SW480 (cell line): ENCODE data around the gene TMUB1.

Source experiments
- DNase-seq: peaks from one replicate; pipeline ENCODE4 v3.0.0-alpha.2; 2016; ENCODE audit warnings: low spot score

TMUB1 gene

GRCh38 chr7:151103973-151104372, 20.7 kb upstream of the TMUB1 start:
- DNase-seq: no peak

GRCh38 chr7:151102991-151103390, 19.7 kb upstream of the TMUB1 start:
- DNase-seq: no peak

GRCh38 chr7:151101621-151102396, 18.5 kb upstream of the TMUB1 start:
- no peak for DNase-seq

GRCh38 chr7:151100921-151101320, 17.6 kb upstream of the TMUB1 start:
- DNase-seq: no peak

GRCh38 chr7:151099486-151100211, 16.4 kb upstream of the TMUB1 start:
- DNase-seq: no peak

- DNase-seq: no peak
Observed at GRCh38 chr7:151095828-151096475, 12.7 kb upstream of the TMUB1 start.

GRCh38 chr7:151095123-151095797, 12.0 kb upstream of the TMUB1 start:
- DNase-seq: no peak

- DNase-seq: no peak
Observed at GRCh38 chr7:151094675-151095074, 11.4 kb upstream of the TMUB1 start.

GRCh38 chr7:151093748-151094147, 10.5 kb upstream of the TMUB1 start:
- DNase-seq: no peak

- DNase-seq: no peak
Observed at GRCh38 chr7:151091988-151092387, 8.7 kb upstream of the TMUB1 start.

- no peak for DNase-seq
Observed at GRCh38 chr7:151091431-151091830, 8.1 kb upstream of the TMUB1 start.

- DNase-seq: no peak
Observed at GRCh38 chr7:151091003-151091402, 7.7 kb upstream of the TMUB1 start.

- no peak for DNase-seq
Observed at GRCh38 chr7:151089893-151090730, 6.8 kb upstream of the TMUB1 start.

- DNase-seq: no peak
Observed at GRCh38 chr7:151088856-151089699, 5.8 kb upstream of the TMUB1 start.

GRCh38 chr7:151088019-151088855, 4.9 kb upstream of the TMUB1 start:
- no peak for DNase-seq

- peak; percentile 56 for DNase-seq
Observed at GRCh38 chr7:151087245-151088018, 4.1 kb upstream of the TMUB1 start.

GRCh38 chr7:151086802-151087244, 3.5 kb upstream of the TMUB1 start:
- DNase-seq: no peak

GRCh38 chr7:151085691-151086620, 2.7 kb upstream of the TMUB1 start, which contains the start of gene AGAP3:
AGAP3 (plus strand) TSS chr7:151086475; CDS start chr7:151086742, 267 bp downstream.
- peak; percentile 90 for DNase-seq
